Upper lobe of left lung (tissue), 6 donors: ENCODE measurements around the gene PRKAR1B. TPM values are rescaled to one million over a fixed set of nuclear protein-coding genes. Genes with fewer than 3 reads are reported as not detected.

ENCODE experiments used
- ATAC-seq, 2 donors: fragments of 200-7000 bp; cut with Tn5 transposase; one replicate each; pipeline ENCODE4 v1.9.1; 2022; ENCODE audit warnings: mild to moderate bottlenecking in 2 of 2, moderate library complexity in 2 of 2; ENCODE audit not compliant: low FRiP score in 2 of 2
- DNase-seq, 2 donors: peaks; one replicate each; pipeline ENCODE4 v3.0.0-alpha.2; 2019 to 2020
- H3K27ac ChIP-seq, 4 donors: fragments of 200-600 bp; sonication (generic); one replicate each; pipeline ENCODE4 v1.5.1; 2016 to 2019
- H3K27me3 ChIP-seq, 4 donors: fragments of 200-600 bp; sonication (generic); one replicate each; pipeline ENCODE4 v1.5.1; 2017 to 2019
- H3K36me3 ChIP-seq, 4 donors: fragments of 200-600 bp; sonication (generic); one replicate each; pipeline ENCODE4 v1.5.1; 2016 to 2019
- H3K4me1 ChIP-seq, 4 donors: fragments of 200-600 bp; sonication (generic); one replicate each; pipeline ENCODE4 v1.5.1; 2018 to 2019
- H3K4me3 ChIP-seq, 4 donors: fragments of 200-600 bp; sonication (generic); one replicate each; pipeline ENCODE4 v1.5.1; 2017 to 2019; ENCODE audit warnings: mild to moderate bottlenecking in 2 of 4, moderate library complexity in 1 of 4
- H3K9me3 ChIP-seq, 4 donors: fragments of 200-600 bp; sonication (generic); one replicate each; pipeline ENCODE4 v1.5.1; 2018 to 2019
- CTCF ChIP-seq, 6 experiments: fragments of 450-650 bp in 4 of 6; fragments of 200-600 bp in 2 of 6; sonication (generic) in 2 of 6; IDR thresholded peaks; one replicate each; pipeline ENCODE4 v1.5.1; 2016 to 2019; ENCODE audit warnings: antibody characterized with exemption in 6 of 6
- EP300 ChIP-seq, 4 donors: sonication (generic); formaldehyde crosslinking; IDR thresholded peaks; one replicate each; pipeline ENCODE4 v1.5.1; 2017; ENCODE audit warnings: antibody characterized with exemption in 4 of 4, control low read depth in 2 of 4
- POLR2A ChIP-seq, 4 donors: fragments of 450-650 bp; IDR thresholded peaks; one replicate each; pipeline ENCODE4 v1.5.1; 2016 to 2017; ENCODE audit warnings: antibody characterized with exemption in 4 of 4, mild to moderate bottlenecking in 2 of 4
- POLR2AphosphoS5 ChIP-seq, 2 donors: sonication (generic); formaldehyde crosslinking; IDR thresholded peaks; one replicate each; pipeline ENCODE4 v1.5.1; 2017; ENCODE audit warnings: antibody characterized with exemption in 2 of 2
- WGBS, 2 donors: methylation state at CpG; one replicate each; pipeline ENCODE4 v1.1.5; 2017 to 2018; 5-methylcytosine and 5-hydroxymethylcytosine counted together
- total RNA-seq, 6 donors: library from RNA; depleted of rRNA in 4 of 6; stranded (reverse); fragments of >200 nt in 4 of 6; gene quantifications; one replicate each; pipeline versions ENCODE4 v1.1.0 to v1.2.1, GENCODE V29; 2016 to 2021
- donor health status: DM: no; HTN: no; CAD: no; lungs with moderate emphysema.
- donor health status: DM: no; HTN: yes; CAD: no; lungs with severe emphysema.

PRKAR1B gene
- total RNA-seq, 6 donors from 2014 or later = 10.3 to 24.4 (median 20.9) TPM

DNA sequence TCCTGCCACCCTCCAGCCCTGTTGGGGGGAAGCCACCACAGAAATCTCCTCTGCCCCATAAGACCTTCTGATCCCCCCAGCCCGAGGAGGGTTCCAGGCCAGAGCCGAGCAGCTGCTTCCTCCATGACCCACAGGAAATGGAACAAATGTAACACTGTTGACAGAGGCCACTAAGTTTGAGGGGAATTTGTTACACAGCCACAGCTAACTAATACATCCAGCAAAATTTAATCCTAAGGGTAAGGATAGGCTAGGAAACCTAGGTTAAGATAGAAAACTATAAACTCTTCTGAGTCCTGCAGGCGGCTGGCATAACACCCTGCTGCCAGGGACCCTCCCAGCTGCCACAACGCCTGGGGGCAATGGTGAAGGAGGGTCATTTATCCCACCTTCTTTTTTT lies 140.6 kb downstream of the PRKAR1B start:
- H3K27ac ChIP-seq = no peak overlapping the region
- H3K4me1 ChIP-seq = peaks cover 0 to 9% (median 4%) of the 10 kb centered on the region in 4 donors
- H3K27me3 ChIP-seq = no peaks in the 10 kb centered on the region
- WGBS, 2 donors = 86 to 97% methylated on average over 2 to 4 of the region's 4 CpGs
- no peak for ATAC-seq
- no peaks in the 10 kb centered on the region for H3K9me3 ChIP-seq
- TF ChIP-seq POLR2AphosphoS5 (IDR thresholded peaks at IDR 0.05) (no peak), CTCF (IDR thresholded peaks at IDR 0.05) (no peak), POLR2A (IDR thresholded peaks at IDR 0.05) (no peak), EP300 (IDR thresholded peaks at IDR 0.05) (no peak)
- H3K36me3 ChIP-seq = peaks cover 0 to 4% (median 0%) of the 10 kb centered on the region in 4 donors
- no peak overlapping the region for H3K4me3 ChIP-seq
- DNase-seq = no peak

DNA sequence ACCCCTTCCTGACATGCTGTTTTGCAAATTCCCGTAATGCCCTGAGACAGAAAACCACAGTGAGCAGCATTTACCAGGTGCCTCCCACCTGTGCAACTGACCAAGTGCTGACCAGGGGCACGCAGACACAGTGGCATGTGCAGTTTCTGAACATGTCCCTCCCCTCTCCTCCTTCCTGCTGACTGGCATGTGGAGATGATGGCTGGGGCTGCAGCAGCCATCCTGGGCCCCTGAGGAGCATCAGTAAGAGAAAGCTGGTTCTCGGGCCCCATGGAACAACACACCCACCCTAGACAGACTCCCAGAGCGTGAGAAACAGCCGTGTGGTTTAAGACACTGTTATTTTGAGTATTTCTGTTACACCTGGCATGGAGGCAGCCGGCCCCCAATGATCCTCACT lies 141.2 kb downstream of the PRKAR1B start:
- H3K27ac ChIP-seq = no peak overlapping the region
- H3K4me1 ChIP-seq = peaks cover 0 to 2% (median under 1%) of the 10 kb centered on the region in 4 donors
- no peak for TF ChIP-seq CTCF (IDR thresholded peaks at IDR 0.05)
- TF ChIP-seq POLR2A (IDR thresholded peaks at IDR 0.05) = no peak
- TF ChIP-seq EP300 (IDR thresholded peaks at IDR 0.05) = no peak
- TF ChIP-seq POLR2AphosphoS5 (IDR thresholded peaks at IDR 0.05) = no peak
- DNase-seq (no peak), ATAC-seq (no peak)
- H3K4me3 ChIP-seq = no peak overlapping the region
- H3K27me3 ChIP-seq = no peaks in the 10 kb centered on the region
- H3K36me3 ChIP-seq = peaks cover 0 to 4% (median 0%) of the 10 kb centered on the region in 4 donors
- no peaks in the 10 kb centered on the region for H3K9me3 ChIP-seq
- 75 to 77% methylated on average over 4 to 6 of the region's 6 CpGs for WGBS, 2 donors

- DNase-seq = no peak
- no peak for ATAC-seq
- Histone ChIP-seq H3K27me3 (no peaks in the 10 kb centered on the region), H3K4me1 (no peaks in the 10 kb centered on the region), H3K4me3 (no peak overlapping the region), H3K9me3 (no peaks in the 10 kb centered on the region), H3K36me3 (peaks cover 0 to 4% (median 0%) of the 10 kb centered on the region in 4 donors), H3K27ac (no peak overlapping the region)
- WGBS, 2 donors = 79 to 89% methylated on average over 15 to 18 of the region's 18 CpGs
- TF ChIP-seq CTCF (IDR thresholded peaks at IDR 0.05) = no peak
- TF ChIP-seq POLR2A (IDR thresholded peaks at IDR 0.05) = no peak
- TF ChIP-seq POLR2AphosphoS5 (IDR thresholded peaks at IDR 0.05) = no peak
- TF ChIP-seq EP300 (IDR thresholded peaks at IDR 0.05) = no peak
Observed at GRCh38 chr7:585229-585711, 141.8 kb downstream of the PRKAR1B start.

- peaks cover 0 to 4% (median 0%) of the 10 kb centered on the region in 4 donors for H3K36me3 ChIP-seq
- no peak overlapping the region for H3K4me3 ChIP-seq
- WGBS, 2 donors = 93 to 94% methylated on average over 9 to 12 of the region's 12 CpGs
- H3K27ac ChIP-seq = no peak overlapping the region
- DNase-seq = no peak
- no peaks in the 10 kb centered on the region for H3K27me3 ChIP-seq
- TF ChIP-seq CTCF (IDR thresholded peaks at IDR 0.05) (no peak), POLR2AphosphoS5 (IDR thresholded peaks at IDR 0.05) (no peak), POLR2A (IDR thresholded peaks at IDR 0.05) (no peak), EP300 (IDR thresholded peaks at IDR 0.05) (no peak)
- no peak for ATAC-seq
- no peaks in the 10 kb centered on the region for H3K4me1 ChIP-seq
- H3K9me3 ChIP-seq = no peaks in the 10 kb centered on the region
Observed at GRCh38 chr7:584820-585219, 142.3 kb downstream of the PRKAR1B start.

DNA sequence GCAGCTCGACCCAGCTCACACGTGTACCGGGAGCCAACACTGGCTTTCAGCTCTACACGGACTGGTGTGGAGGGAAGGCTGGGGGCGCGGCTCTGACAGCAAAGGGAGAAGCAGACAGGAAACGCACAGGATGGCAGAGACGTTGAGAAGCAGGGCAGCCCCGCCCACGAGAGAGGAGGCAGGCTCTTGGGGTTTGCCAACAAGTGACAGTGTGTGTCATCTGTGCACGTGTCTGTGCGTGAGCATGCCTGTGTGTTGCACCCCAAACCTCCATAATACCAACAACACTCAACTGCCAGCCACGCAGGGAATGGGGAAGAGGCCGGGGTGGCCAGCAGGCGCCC lies 143.0 kb downstream of the PRKAR1B start:
- ATAC-seq (no peak), DNase-seq (no peak)
- Histone ChIP-seq H3K36me3 (peaks cover 0 to 4% (median 0%) of the 10 kb centered on the region in 4 donors), H3K27ac (peak overlapping the region in 1 of 4 donors; percentile 46), H3K9me3 (no peaks in the 10 kb centered on the region), H3K4me1 (no peaks in the 10 kb centered on the region), H3K27me3 (no peaks in the 10 kb centered on the region), H3K4me3 (peak overlapping the region in 1 of 4 donors; percentile 25)
- no peak for TF ChIP-seq EP300 (IDR thresholded peaks at IDR 0.05)
- TF ChIP-seq CTCF (IDR thresholded peaks at IDR 0.05) = no peak
- no peak for TF ChIP-seq POLR2AphosphoS5 (IDR thresholded peaks at IDR 0.05)
- no peak for TF ChIP-seq POLR2A (IDR thresholded peaks at IDR 0.05)
- 75% methylated on average over 15 of the region's 15 CpGs for WGBS, 2 donors
